ENCODE measurements around the gene HCAR2.
"Not testable (repeated sequence)": the region's sequence is repeated elsewhere in the genome, so short reads cannot be mapped to it uniquely, and the experiment has no call there.

HCAR2 gene

GRCh38 chr12:122665759-122666158 is 37.4 kb downstream of the HCAR2 start:
- DNase-seq (ENCODE audit: low read depth), result no peak

- no peak for DNase-seq (ENCODE audit: low read depth)
Measured at GRCh38 chr12:122665349-122665748, 37.8 kb downstream of the HCAR2 start.

GRCh38 chr12:122661938-122662337 is 41.2 kb downstream of the HCAR2 start:
- no peak for DNase-seq (ENCODE audit: low read depth)

DNA sequence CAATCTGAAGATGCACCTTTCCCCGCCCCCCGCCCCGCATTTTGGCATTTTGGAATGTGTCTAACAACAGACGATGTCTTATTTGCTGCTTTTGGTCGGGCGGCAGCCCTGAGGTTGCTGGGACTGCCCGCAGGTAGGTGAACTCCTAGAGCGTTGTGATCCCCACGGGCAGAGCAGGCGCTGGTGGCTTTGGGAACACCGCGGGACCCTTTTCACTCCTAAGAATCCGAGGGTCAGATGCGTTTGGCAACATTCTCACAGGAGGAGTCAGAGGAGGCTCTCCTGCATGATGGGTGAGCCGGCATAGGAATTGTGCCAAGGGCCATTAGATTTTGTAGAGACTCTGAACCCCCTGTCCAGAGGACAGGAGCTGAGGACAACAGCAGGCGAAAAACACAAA is 41.9 kb downstream of the HCAR2 start:
- no peak for DNase-seq (ENCODE audit: low read depth)

- DNase-seq (ENCODE audit: low read depth), result no peak
Measured at GRCh38 chr12:122659579-122659978, 43.6 kb downstream of the HCAR2 start.

GRCh38 chr12:122656298-122656697 is 46.9 kb downstream of the HCAR2 start:
- no peak for DNase-seq (ENCODE audit: low read depth)

DNA sequence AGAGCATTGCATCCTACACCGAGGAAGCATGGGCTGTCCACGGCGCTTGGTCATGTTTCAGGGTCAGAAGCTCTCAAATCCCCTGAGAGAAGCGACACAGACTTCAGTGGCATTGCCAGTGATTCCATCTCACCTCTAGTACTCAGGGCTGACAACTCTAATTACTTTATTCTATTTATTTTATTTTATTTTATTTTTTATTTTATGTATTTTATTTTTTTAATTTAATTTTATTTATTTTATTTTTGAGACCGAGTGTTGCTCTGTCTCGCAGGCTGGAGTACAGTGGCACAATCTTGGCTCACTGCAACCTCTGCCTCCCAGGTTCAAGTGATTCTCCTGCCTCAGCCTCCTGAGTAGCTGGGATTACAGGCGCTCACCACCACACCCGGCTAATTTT is 49.9 kb downstream of the HCAR2 start:
- not testable (repeated sequence) for DNase-seq (ENCODE audit: low read depth)

DNA sequence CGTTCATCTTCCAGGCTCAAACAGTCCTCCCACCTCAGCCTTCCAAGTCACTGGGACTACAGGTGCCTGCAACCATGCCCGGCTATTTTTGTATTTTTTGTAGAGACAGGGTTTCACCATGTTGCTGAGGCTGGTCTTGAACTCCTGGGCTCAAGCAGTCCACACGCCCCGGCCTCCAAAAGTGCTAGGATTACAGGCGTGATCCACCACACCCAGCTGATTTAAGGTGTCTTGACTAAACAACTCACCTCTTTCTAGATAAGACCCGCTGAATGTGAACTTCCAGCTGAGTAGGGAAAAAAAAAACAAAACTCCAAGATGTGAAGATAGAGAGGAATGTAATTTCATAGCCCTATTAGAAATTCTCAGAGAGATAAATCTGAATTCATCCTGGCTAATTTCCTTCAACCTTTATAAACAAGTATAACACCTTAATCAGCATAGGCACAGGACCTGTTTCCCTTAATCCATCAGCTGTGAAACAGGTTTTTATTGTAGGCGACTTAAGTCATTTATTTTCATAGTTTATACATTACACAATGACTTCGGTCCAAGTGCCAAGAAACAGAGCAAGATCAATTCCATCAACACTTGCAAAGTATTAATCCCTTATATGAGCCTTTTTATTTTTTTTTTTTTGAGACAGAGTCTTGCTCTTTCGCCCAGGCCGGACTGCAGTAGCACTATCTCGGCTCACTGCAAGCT is 51.5 kb downstream of the HCAR2 start:
- DNase-seq (ENCODE audit: low read depth), result no peak

All from GM04503 (cell line).